GM23248 (cell line): ENCODE results near the gene KRTAP4-9.

Experiments used
- EZH2 ChIP-seq: fragments of 200-600 bp; sonication (generic); IDR thresholded peaks from 2 replicates; pipeline ENCODE4 v1.6.1; 2018; ENCODE audit warnings: antibody characterized with exemption, mild to moderate bottlenecking; ENCODE audit not compliant: insufficient read depth, poor library complexity, severe bottlenecking
- EZH2phosphoT487 ChIP-seq: fragments of 200-600 bp; sonication (generic); IDR thresholded peaks from 2 replicates; pipeline ENCODE4 v1.6.1; 2018; ENCODE audit warnings: antibody characterized with exemption, moderate library complexity, mild to moderate bottlenecking, low read depth; ENCODE audit not compliant: insufficient read depth

GRCh38 chr17:41057547-41057946 lies 47.6 kb upstream of the KRTAP4-9 start:
- no peak for TF ChIP-seq EZH2
- TF ChIP-seq EZH2phosphoT487 = no peak
